ENCODE results near the gene TLCD5. TPM values are rescaled to one million over a fixed set of nuclear protein-coding genes. Genes with fewer than 3 reads are reported as not detected.
A peak's percentile ranks its signal among the peaks of the same experiment; 100 is the strongest.

Gene TLCD5
- total RNA-seq, 1 experiment from 2014 or later: 6.2 TPM

- Histone ChIP-seq H3F3A (ENCODE audit: low read length, unreplicated experiment) (no peaks in the 10 kb centered on the region), H3K9ac (ENCODE audit: low read length) (peak overlapping the region; percentile 35), H3K27me3 (ENCODE audit: low read length) (no peaks in the 10 kb centered on the region), H3K9me2 (replicated peaks; ENCODE audit: low read length) (no peaks in the 10 kb centered on the region), H3K4me2 (ENCODE audit: low read length) (peak overlapping the region; percentile 68), H3K4me3 (ENCODE audit: low read length) (peak overlapping the region; percentile 22; the same call in 1 of the 2 replicates), H3K36me3 (ENCODE audit: low read depth, low read length) (no peaks in the 10 kb centered on the region), H2AFZ (ENCODE audit: low read length) (peak overlapping the region; percentile 38), H3K27ac (ENCODE audit: low read length) (peak overlapping the region; percentile 63), H4K20me1 (ENCODE audit: low read length) (no peaks in the 10 kb centered on the region), H3K79me2 (ENCODE audit: low read length) (no peaks in the 10 kb centered on the region), H3K9me3 (ENCODE audit: low read length) (no peaks in the 10 kb centered on the region), H3K4me1 (ENCODE audit: insufficient read depth, low read length) (peaks cover 28% of the 10 kb centered on the region)
- CTCF ChIA-PET: interaction anchor here (1.2 kb wide), 1 partner anchor 14 kb away, joined by 5 read pairs; no protein-coding TSS in a partner anchor
- peak; percentile 99 for DNase-seq
- no peak for TF ChIP-seq EZH2phosphoT487 (IDR thresholded peaks at IDR 0.05; ENCODE audit: borderline replicate concordance, low read length)
- TF ChIP-seq EZH2 (IDR thresholded peaks at IDR 0.05; ENCODE audit: low read length, unreplicated experiment): no peak
- no peak for TF ChIP-seq CTCF (conservative IDR thresholded peaks at IDR 0.05; ENCODE audit: low read depth, low read length)
- TSS peak; percentile 85 for BruUV-seq (replicated peaks)
- ATAC-seq: peak; percentile 94
- POLR2A ChIA-PET (ENCODE audit: unreplicated experiment): interaction anchor here (0.6 to 0.7 kb wide), 2 partner anchors 174 to 707 kb away, joined by 3 to 4 read pairs; partner anchors contain the start of gene TBCEL
- intact Hi-C loops (cut with micrococcal nuclease): no loop called here
Observed at GRCh38 chr11:120316880-120317688, 8.0 kb upstream of the TLCD5 start.

- Histone ChIP-seq H3K4me1 (ENCODE audit: insufficient read depth, low read length) (peaks cover 28% of the 10 kb centered on the region), H3K9me2 (replicated peaks; ENCODE audit: low read length) (no peaks in the 10 kb centered on the region), H3K4me2 (ENCODE audit: low read length) (peak overlapping the region; percentile 68), H2AFZ (ENCODE audit: low read length) (peak overlapping the region; percentile 38), H3K9me3 (ENCODE audit: low read length) (no peaks in the 10 kb centered on the region), H3K9ac (ENCODE audit: low read length) (peak overlapping the region; percentile 26), H3K79me2 (ENCODE audit: low read length) (no peaks in the 10 kb centered on the region), H3K27me3 (ENCODE audit: low read length) (no peaks in the 10 kb centered on the region), H3F3A (ENCODE audit: low read length, unreplicated experiment) (no peaks in the 10 kb centered on the region), H4K20me1 (ENCODE audit: low read length) (no peaks in the 10 kb centered on the region), H3K4me3 (ENCODE audit: low read length) (no peak overlapping the region), H3K36me3 (ENCODE audit: low read depth, low read length) (no peaks in the 10 kb centered on the region), H3K27ac (ENCODE audit: low read length) (peak overlapping the region; percentile 45)
- POLR2A ChIA-PET (ENCODE audit: unreplicated experiment): interaction anchor here (0.6 kb wide), 1 partner anchor 173 kb away, joined by 4 read pairs; no protein-coding TSS in a partner anchor
- no TSS peak for BruUV-seq (replicated peaks)
- TF ChIP-seq EZH2phosphoT487 (IDR thresholded peaks at IDR 0.05; ENCODE audit: borderline replicate concordance, low read length): no peak
- no peak for TF ChIP-seq EZH2 (IDR thresholded peaks at IDR 0.05; ENCODE audit: low read length, unreplicated experiment)
- no peak for TF ChIP-seq CTCF (conservative IDR thresholded peaks at IDR 0.05; ENCODE audit: low read depth, low read length)
- no peak for ATAC-seq
- CTCF ChIA-PET: interaction anchor here (1.2 kb wide), 1 partner anchor 15 kb away, joined by 5 read pairs; no protein-coding TSS in a partner anchor
- intact Hi-C loops (cut with micrococcal nuclease): no loop called here
- DNase-seq: no peak
Observed at GRCh38 chr11:120317689-120318480, 7.2 kb upstream of the TLCD5 start.
